ENCODE data around the gene SLC31A1. TPM values are rescaled to one million over a fixed set of nuclear protein-coding genes. Genes with fewer than 3 reads are reported as not detected.

The SLC31A1 gene
- total and polyA plus RNA-seq, 2 of the 13 experiments (the other 11 are each of a cell fraction or from before 2014, with no cell fraction given), result 62.9 to 70.0 TPM

- TF ChIP-seq FOXC1 (CRISPR knock-in tag; IDR thresholded peaks at IDR 0.05; ENCODE audit: borderline replicate concordance), result peak; percentile 14; the same call in 1 of the 2 replicates
- TF ChIP-seq CSRNP2 (CRISPR knock-in tag; conservative IDR thresholded peaks at IDR 0.05; ENCODE audit: low read depth), result no peak
- TF ChIP-seq SIN3A (IDR thresholded peaks at IDR 0.05; ENCODE audit: borderline replicate concordance, low read depth, low read length), result peak; percentile 60; the same call in 1 of the 2 replicates
- TF ChIP-seq ATF4 (CRISPR knock-in tag; IDR thresholded peaks at IDR 0.05), result no peak; a peak in 1 of 4 replicates
- TF ChIP-seq ZKSCAN1 (IDR thresholded peaks at IDR 0.05; ENCODE audit: low read length), result no peak
- no peak for TF ChIP-seq AFF4 (CRISPR knock-in tag; IDR thresholded peaks at IDR 0.05)
- TF ChIP-seq XBP1 (CRISPR knock-in tag; IDR thresholded peaks at IDR 0.05), result no peak
- TF ChIP-seq MIXL1 (CRISPR knock-in tag; IDR thresholded peaks at IDR 0.05), result no peak; the same call in 1 of the 2 replicates
- TF ChIP-seq PBX2 (CRISPR knock-in tag; IDR thresholded peaks at IDR 0.05), result no peak
- TF ChIP-seq ZNF891 (CRISPR knock-in tag; IDR thresholded peaks at IDR 0.05), result no peak; the same call in 1 of the 2 replicates
- no peak for TF ChIP-seq ATM (IDR thresholded peaks at IDR 0.05; ENCODE audit: borderline replicate concordance)
- TF ChIP-seq SCMH1 (CRISPR knock-in tag; IDR thresholded peaks at IDR 0.05; ENCODE audit: borderline replicate concordance), result no peak
- peak; percentile 80 for TF ChIP-seq ASH2L (IDR thresholded peaks at IDR 0.05; ENCODE audit: insufficient read length, low read depth, low read length)
- TF ChIP-seq ZNF704 (CRISPR knock-in tag; IDR thresholded peaks at IDR 0.05; ENCODE audit: borderline replicate concordance), result no peak
- no peak for TF ChIP-seq IKZF1 (IDR thresholded peaks at IDR 0.05)
- TF ChIP-seq AHR (CRISPR knock-in tag; IDR thresholded peaks at IDR 0.05), result peak; percentile 56; the same call in 1 of the 2 replicates
- TF ChIP-seq ZNF546 (CRISPR knock-in tag; conservative IDR thresholded peaks at IDR 0.05), result peak; percentile 79; the same call in 1 of the 2 replicates
- peak; percentile 61 for TF ChIP-seq AGO1 (IDR thresholded peaks at IDR 0.05; ENCODE audit: low read depth, low read length, poor library complexity, severe bottlenecking)
- peak; percentile 90 for TF ChIP-seq ZBTB38 (CRISPR knock-in tag; IDR thresholded peaks at IDR 0.05)
- TF ChIP-seq ZNF543 (CRISPR knock-in tag; IDR thresholded peaks at IDR 0.05), result 0 out of 2 replicates have a peak, but pooled peaks have one; percentile 25
Measured at GRCh38 chr9:113275157-113276131, 54.1 kb downstream of the SLC31A1 start, which contains the start of the genes CDC26 and PRPF4 (continued).

Data from HepG2 (cell line).